ENCODE measurements around the gene MAPK11. TPM values are rescaled to one million over a fixed set of nuclear protein-coding genes. Genes with fewer than 3 reads are reported as not detected.

MAPK11 gene
- polyA plus RNA-seq, 3 donors = 0.81 TPM; not detected in 2

DNA sequence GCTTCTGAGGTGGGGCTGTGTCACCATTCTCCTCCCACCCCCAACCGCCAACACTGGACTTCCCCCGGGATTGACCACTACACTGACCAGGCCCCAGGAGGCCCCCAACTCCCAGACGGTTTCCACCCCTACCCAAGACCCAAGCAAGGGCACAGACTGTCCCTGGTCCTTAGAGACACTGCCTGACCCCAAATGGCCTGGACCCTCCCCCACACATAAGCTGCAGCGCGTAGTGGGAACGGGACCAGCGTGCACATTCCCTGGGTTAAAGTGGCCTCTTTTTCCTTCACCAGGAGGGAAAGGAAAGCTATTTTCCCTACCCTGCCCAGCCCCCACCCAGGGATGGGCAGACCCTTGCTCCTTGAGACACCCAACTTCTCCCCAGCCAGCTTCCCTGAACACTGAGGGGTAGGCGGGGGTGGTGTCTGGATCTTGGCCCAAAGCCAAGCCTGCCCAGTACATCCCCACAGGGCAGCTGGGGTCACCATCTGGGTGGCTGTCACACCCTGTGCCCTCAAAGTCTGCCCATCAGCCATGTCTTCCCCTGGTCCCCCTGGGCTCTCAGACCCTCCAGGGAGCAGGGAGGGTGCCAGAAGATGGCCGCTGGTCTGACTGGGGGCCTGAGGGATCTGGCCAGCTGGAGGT is 7.1 kb downstream of the MAPK11 start:
- Histone ChIP-seq H3K4me1 (ENCODE audit: control insufficient read depth in 1 of 2, insufficient read depth in 2 of 2, low read length in 2 of 2) (peaks cover 9 to 23% of the 10 kb centered on the region in 2 donors), H3K79me2 (ENCODE audit: insufficient read depth, low read length) (no peaks in the 10 kb centered on the region), H3K36me3 (replicated peaks in 1 of 2; ENCODE audit: control insufficient read depth in 1 of 2, insufficient read depth in 2 of 2, low read length in 2 of 2) (no peaks in the 10 kb centered on the region), H4K20me1 (ENCODE audit: insufficient read depth, low read length) (peaks cover 2% of the 10 kb centered on the region), H3K9me3 (replicated peaks in 1 of 2; ENCODE audit: control insufficient read depth in 1 of 2, insufficient read depth in 1 of 2, low read length in 2 of 2) (peaks cover 7% of the 10 kb centered on the region in 2 donors), H2AFZ (ENCODE audit: insufficient read depth, low read depth, low read length, poor library complexity, severe bottlenecking) (no peak overlapping the region), H3K4me3 (replicated peaks in 1 of 3; ENCODE audit: low read depth in 2 of 3, low read length in 3 of 3) (no peak overlapping the region), H3K27me3 (ENCODE audit: control insufficient read depth in 2 of 2, insufficient read depth in 2 of 2, low read length in 2 of 2) (peaks cover 12 to 43% of the 10 kb centered on the region in 2 donors), H3K4me2 (replicated peaks; ENCODE audit: extremely low read depth, low read length, poor library complexity, severe bottlenecking) (no peak overlapping the region), H3K27ac (ENCODE audit: low read depth in 1 of 2, low read length in 2 of 2) (no peak overlapping the region), H3K9ac (ENCODE audit: insufficient read depth, low read length, poor library complexity, severe bottlenecking) (no peak overlapping the region)
- DNase-seq = no peak
- peaks cover 10% of the 10 kb centered on the region for H3K4me1 Mint-ChIP-seq
- intact Hi-C loops (cut with micrococcal nuclease) = no loop called here
- H3K9me3 Mint-ChIP-seq = peaks cover 0 to 15% (median 6%) of the 10 kb centered on the region in 7 donors
- H3K27me3 Mint-ChIP-seq (ENCODE audit: low read depth in 3 of 3) = peaks cover 44 to 69% (median 52%) of the 10 kb centered on the region in 3 donors
- H3K36me3 Mint-ChIP-seq = no peaks in the 10 kb centered on the region
- peak overlapping the region in 1 of 2 donors; percentile 51 for H3K4me3 Mint-ChIP-seq
- H3K27ac Mint-ChIP-seq = no peak overlapping the region
- TF ChIP-seq, protein P1, sequence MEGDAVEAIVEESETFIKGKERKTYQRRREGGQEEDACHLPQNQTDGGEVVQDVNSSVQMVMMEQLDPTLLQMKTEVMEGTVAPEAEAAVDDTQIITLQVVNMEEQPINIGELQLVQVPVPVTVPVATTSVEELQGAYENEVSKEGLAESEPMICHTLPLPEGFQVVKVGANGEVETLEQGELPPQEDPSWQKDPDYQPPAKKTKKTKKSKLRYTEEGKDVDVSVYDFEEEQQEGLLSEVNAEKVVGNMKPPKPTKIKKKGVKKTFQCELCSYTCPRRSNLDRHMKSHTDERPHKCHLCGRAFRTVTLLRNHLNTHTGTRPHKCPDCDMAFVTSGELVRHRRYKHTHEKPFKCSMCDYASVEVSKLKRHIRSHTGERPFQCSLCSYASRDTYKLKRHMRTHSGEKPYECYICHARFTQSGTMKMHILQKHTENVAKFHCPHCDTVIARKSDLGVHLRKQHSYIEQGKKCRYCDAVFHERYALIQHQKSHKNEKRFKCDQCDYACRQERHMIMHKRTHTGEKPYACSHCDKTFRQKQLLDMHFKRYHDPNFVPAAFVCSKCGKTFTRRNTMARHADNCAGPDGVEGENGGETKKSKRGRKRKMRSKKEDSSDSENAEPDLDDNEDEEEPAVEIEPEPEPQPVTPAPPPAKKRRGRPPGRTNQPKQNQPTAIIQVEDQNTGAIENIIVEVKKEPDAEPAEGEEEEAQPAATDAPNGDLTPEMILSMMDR (IDR thresholded peaks at IDR 0.05) = no peak
- WGBS (ENCODE audit: insufficient coverage) = 73% methylated on average over 3 of the region's 9 CpGs

DNA sequence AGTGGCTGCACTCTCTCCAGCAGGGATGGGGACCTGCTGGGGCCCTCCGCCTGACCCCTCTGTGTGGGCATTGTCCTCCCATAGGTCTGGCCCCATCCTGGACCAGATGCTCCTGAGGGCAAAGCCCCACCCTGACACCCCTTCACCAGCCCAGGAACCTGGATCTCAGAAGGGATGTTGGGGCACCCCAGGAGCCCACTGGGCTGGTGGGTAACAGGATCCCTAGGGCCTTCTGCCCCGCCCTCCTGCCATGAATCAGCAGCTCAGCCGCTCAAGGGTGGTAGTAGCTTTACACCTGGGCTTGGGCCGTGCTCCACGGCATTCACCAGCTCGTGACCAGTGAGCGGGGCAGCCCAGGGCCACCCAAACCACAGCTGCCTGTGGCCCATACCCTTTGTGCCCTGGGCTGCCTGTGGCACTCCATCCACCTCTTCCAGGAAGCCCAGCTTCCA is 7.7 kb downstream of the MAPK11 start:
- Mint-ChIP-seq H3K4me1 (peaks cover 10% of the 10 kb centered on the region), H3K9me3 (peaks cover 0 to 11% (median 6%) of the 10 kb centered on the region in 7 donors), H3K27ac (no peak overlapping the region), H3K4me3 (peak overlapping the region in 1 of 2 donors; percentile 85), H3K36me3 (no peaks in the 10 kb centered on the region), H3K27me3 (ENCODE audit: low read depth in 3 of 3) (peaks cover 41 to 64% (median 51%) of the 10 kb centered on the region in 3 donors)
- H3K27ac ChIP-seq (ENCODE audit: low read depth in 1 of 2, low read length in 2 of 2) = no peak overlapping the region
- TF ChIP-seq, protein P1 (IDR thresholded peaks at IDR 0.05) = no peak
- H3K4me3 ChIP-seq (replicated peaks in 1 of 3; ENCODE audit: low read depth in 2 of 3, low read length in 3 of 3) = no peak overlapping the region
- H3K4me2 ChIP-seq (replicated peaks; ENCODE audit: extremely low read depth, low read length, poor library complexity, severe bottlenecking) = peak overlapping the region; percentile 51
- no peak overlapping the region for H2AFZ ChIP-seq (ENCODE audit: insufficient read depth, low read depth, low read length, poor library complexity, severe bottlenecking)
- peaks cover 7% of the 10 kb centered on the region in 2 donors for H3K9me3 ChIP-seq (replicated peaks in 1 of 2; ENCODE audit: control insufficient read depth in 1 of 2, insufficient read depth in 1 of 2, low read length in 2 of 2)
- peaks cover 9 to 23% of the 10 kb centered on the region in 2 donors for H3K4me1 ChIP-seq (ENCODE audit: control insufficient read depth in 1 of 2, insufficient read depth in 2 of 2, low read length in 2 of 2)
- WGBS (ENCODE audit: insufficient coverage) = 15% methylated on average over 7 of the region's 7 CpGs
- no peaks in the 10 kb centered on the region for H4K20me1 ChIP-seq (ENCODE audit: insufficient read depth, low read length)
- no peak for DNase-seq
- peaks cover 10 to 40% of the 10 kb centered on the region in 2 donors for H3K27me3 ChIP-seq (ENCODE audit: control insufficient read depth in 2 of 2, insufficient read depth in 2 of 2, low read length in 2 of 2)
- no peaks in the 10 kb centered on the region for H3K79me2 ChIP-seq (ENCODE audit: insufficient read depth, low read length)
- no peak overlapping the region for H3K9ac ChIP-seq (ENCODE audit: insufficient read depth, low read length, poor library complexity, severe bottlenecking)
- intact Hi-C loops (cut with micrococcal nuclease) = no loop called here
- no peaks in the 10 kb centered on the region for H3K36me3 ChIP-seq (replicated peaks in 1 of 2; ENCODE audit: control insufficient read depth in 1 of 2, insufficient read depth in 2 of 2, low read length in 2 of 2)

All from CD14-positive monocyte (primary cell).